GM19240 (cell line): ENCODE measurements around the gene DLGAP4.
"Not testable (repeated sequence)": the region's sequence is repeated elsewhere in the genome, so short reads cannot be mapped to it uniquely, and the experiment has no call there.

Experiments
- DNase-seq: peaks from one replicate; pipeline ENCODE4 v3.0.0; 2011; ENCODE audit warnings: low spot score; ENCODE audit not compliant: insufficient read length

DLGAP4 gene

DNA sequence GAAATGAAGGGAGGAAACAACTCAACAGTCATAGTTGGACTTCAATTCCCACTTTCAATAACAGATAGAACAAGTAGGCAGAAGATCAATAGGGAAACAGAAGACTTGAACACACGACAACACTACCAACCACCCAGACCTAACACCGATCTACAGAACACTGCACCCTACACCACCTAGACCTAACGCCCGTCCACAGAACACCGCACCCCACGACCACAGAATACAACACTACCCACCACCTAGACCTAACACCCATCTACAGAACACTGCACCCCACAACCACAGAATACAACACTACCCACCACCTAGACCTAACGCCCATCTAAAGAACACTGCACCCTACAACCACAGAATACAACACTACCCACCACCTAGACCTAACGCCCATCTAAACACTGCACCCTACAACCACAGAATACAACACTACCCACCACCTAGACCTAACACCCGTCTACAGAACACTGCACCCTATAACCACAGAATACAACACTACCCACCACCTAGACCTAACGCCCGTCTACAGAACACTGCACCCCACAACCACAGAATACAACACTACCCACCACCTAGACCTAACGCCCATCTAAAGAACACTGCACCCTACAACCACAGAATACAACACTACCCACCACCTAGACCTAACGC, 258.1 kb downstream of the DLGAP4 start:
- not testable (repeated sequence) for DNase-seq

DNA sequence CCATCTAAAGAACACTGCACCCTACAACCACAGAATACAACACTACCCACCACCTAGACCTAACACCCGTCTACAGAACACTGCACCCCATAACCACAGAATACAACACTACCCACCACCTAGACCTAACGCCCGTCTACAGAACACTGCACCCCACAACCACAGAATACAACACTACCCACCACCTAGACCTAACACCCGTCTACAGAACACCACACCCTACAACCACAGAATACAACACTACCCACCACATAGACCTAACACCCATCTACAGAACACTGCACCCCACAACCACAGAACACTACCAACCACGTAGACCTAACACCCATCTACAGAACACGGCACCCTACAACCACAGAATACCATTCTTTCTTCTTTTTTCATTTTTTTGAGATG, 258.6 kb downstream of the DLGAP4 start:
- DNase-seq = not testable (repeated sequence)

DNA sequence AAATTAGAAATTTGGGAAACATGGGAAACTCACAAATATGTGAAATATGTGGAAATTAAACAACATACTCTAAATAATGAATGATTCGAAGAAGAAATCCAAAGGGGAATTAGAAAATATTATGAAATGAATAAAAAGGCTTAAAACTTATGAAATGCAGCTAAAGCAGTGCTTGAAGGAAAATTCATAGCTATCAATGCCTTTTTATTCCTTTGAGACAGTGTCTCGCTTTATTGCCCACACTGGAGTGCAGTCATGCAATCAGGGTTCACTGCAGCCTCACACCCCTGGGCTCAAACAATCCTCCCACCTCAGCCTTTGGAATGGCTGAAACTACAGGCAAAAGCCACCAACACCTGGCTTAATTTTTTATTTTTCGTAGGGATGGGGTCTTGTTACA, 259.4 kb downstream of the DLGAP4 start:
- no peak for DNase-seq

DNA sequence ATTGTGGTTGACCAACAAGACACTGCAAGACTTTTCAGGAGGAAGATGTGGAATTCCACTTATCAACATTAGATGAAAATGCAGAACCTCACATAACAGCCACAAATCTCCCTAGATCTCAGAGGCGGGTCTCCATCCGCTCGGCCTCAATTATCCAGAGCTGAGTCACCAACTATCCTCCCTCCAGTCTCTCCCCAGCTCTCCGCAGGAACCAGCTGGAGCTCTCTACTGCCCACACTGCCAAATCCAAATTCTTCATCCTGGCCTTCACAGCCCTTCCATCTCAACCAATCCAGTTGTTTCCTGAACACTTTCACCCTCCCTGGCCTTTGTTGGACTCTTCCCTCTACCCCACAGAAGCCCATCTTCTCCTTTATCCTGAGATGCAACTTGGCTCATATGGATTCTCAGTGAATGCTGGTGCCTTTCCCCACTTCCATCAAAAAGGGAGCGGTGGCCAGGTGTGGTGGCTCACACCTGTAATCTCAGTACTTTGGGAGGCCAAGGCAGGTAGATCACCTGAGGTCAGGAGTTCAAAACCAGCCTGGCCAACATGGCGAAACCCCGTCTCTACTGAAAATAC, 263.8 kb downstream of the DLGAP4 start:
- DNase-seq = no peak

DNA sequence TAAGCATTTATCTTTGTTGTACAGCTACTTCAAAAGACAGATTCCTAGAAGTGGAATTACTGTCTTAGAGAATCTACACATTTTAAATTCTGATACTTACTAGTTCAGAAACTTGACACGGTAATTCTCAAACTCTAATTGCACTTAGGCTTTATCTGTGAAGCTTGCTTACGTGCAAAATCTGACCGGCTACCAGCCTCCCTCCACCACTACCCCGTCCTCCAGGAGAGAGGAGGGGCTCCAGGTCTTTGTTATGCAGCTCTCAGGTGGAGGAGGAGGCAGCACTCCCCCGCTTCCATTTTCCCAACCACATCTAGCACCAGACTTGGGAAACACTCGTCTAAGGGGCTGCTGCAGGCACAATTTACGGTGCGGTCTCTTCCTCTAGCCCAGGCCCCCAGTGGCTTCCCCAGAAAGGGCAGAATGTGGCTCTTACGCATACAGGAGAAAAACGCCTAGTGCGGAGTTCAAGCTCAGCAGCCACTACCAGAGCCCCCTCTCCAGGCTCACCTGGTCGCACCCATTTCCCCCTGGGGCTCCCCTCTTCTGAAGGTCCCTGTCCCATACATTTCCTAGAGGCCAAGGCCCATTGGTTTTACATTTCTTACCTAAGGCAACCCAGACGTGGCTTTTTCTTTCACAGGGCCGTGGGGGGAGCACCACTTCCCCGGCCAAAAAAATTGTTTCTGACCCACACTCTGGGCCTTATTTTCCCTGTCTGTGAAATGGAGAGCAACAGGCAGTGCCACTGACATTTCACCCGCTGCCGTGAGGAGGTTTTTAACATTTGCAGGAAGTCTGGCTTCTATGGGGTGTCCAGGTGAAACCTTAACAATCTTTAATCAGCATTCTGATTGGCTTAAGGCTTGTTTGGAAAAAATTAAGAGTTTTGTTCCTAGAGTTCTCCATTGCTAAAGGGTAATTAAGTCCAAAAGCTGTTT, 265.7 kb downstream of the DLGAP4 start:
- DNase-seq = no peak

DNA sequence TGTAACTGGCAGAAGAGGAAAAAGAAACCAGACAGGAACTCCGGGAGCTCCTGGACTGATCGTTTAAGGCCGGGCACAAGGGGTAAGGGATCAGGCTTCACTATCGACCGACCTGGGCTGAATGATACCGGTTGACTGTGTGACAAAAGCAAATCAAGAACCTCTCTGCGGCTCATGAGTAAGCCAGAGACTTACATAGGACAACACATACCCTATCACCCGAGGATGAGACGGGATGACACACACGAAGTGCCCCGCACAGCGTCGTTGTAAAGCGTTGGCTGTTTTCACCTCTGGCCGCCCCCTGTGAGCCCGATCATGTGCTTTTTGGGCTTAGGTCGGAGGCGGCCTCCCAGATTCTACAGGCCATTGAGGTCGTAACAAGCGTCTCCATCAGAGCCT, 266.6 kb downstream of the DLGAP4 start:
- DNase-seq = peak; percentile 26

DNA sequence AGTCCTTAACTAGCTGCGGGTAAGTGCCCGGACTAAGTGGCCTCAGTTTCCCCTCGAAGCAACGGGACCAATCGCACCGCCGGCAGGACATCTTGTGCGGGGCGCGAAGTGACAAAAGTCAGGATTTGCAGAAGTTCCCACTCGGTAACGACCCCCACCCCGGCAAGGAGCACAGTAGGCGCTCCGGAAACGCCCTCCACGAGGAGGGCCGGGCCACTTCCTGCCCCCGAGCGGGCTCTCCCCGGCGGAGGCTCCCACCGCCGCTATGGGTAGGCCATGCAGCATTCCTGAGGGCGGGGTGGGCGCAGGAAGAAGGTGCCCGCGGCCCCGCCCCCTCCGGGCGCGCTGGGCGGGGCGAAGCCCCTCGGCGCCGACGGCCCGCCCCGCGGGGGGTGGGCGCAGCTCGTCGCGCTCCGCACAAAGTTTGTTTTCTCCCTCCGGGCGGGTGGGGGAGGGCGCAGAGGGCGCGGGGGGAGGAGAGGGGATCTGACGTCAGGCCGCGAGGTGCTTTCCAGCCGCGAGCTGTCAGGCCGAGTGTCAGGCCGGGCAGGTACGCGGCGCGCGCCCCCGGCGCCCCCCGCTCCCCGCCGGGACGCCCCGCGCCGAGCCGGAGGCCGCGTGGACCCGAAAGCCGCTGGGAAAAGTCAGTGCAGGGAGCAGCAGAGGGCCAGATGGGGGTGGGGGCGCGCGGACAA, 267.1 kb downstream of the DLGAP4 start, which contains the start of gene TGIF2:
Gene TGIF2, plus strand, starts transcription at position 495 of the 695 bp plus-strand sequence. CDS start 5,178 bp downstream, outside the sequence.
- DNase-seq = peak; percentile 96

DNA sequence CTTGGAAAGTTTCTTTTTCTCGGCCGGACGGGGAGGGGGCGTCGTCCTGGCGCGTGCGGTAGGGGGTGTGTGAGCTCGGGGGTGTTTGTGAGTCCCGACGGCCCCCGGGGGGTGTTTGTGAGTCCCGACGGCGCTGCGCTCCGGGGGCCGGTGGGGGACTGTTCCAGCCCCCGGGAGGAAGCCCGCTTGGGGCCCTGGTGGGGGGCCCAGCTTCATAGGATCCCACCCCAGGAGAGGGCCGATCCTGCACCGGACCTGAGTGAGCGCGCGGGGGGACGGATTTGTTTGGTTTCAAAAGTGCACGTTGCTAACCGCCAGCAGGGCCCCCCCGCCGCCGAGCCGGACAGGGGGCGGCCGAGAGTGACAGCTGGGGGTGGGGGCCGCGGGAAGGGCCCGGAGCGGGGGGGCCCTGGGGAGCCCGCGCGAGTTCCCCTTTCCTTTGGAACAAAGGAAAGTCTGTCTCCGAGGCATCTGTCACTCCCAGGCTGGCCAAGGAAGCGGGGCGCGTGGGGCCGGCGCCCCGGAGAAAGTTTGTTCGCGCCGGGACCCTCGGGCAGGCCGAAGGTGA, 267.7 kb downstream of the DLGAP4 start:
- peak; percentile 24 for DNase-seq

DNA sequence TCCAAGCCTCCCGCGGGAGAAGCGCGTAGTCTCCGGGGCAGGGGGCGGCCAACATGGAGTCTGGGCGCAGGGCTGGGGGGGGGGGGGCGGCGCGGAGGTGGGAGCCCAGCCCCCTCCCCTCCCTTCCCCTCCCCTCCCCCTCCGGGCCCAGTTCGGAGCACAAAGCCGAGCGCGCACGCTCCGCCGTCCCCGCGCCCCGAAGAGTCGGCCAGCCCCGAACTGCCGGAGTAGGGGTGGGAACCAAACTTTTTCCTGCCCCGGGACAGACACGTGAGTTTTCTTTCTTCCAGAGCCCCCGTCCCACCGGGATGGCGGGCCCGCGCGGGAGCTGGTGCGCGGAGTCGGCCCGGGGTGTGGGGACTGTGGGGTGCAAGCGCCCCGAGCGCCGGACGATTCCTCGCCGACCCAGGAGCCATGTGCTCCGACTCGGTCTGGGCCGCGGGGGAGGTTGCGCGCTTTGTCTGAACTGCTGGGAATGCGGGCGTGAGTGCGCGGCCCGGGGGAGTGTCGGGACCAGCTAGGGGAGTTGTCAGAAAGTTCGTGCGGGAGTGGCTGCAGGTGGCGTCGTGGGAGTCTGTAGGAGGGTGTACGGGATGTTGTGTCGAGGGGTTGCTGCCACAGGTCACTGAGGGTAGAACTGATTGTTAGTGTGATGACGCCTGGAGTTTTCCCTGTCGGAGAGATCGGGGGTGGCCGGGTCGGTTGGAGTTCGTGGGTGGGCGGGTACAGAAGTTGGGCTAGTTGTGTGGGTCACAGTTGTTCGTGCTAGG, 268.4 kb downstream of the DLGAP4 start:
- peak; percentile 20 for DNase-seq

DNA sequence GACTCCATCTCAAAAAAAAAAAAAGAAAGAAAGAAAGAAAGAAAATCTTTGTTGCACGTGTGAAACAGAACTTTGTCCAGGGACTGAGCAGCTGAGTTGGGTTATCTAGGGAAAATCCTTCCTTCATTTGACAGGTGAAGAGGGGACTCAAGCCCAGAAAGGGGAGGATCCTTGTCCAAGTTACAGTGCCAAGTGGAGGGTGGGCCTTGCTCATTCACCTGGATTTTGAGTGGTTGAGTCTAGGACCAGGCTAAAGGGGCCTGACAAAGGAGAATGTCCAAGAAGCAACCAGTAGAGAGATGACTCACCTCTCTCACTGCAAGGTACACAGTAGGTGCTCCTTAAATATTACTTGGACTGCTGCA, 269.9 kb downstream of the DLGAP4 start:
- DNase-seq = no peak
